Endodermal cell (in vitro differentiated cells): ENCODE results near the gene OCEL1. TPM values are rescaled to one million over a fixed set of nuclear protein-coding genes. Genes with fewer than 3 reads are reported as not detected.

ENCODE experiments used
- DNase-seq: peaks from one replicate; pipeline ENCODE4 v3.0.0-alpha.2; 2017
- H3K27ac ChIP-seq: 2 replicates; pipeline ENCODE4 v1.5.1; 2013; ENCODE audit warnings: mild to moderate bottlenecking, low read depth, low read length, moderate library complexity
- H3K27me3 ChIP-seq: 2 replicates; pipeline ENCODE4 v1.6.1; 2013; ENCODE audit warnings: mild to moderate bottlenecking, low read length, moderate library complexity; ENCODE audit not compliant: insufficient read depth, control insufficient read depth, poor library complexity, severe bottlenecking
- H3K36me3 ChIP-seq: 2 replicates; pipeline ENCODE4 v1.7.0; 2013; ENCODE audit warnings: mild to moderate bottlenecking, low read length, moderate library complexity; ENCODE audit not compliant: control insufficient read depth, insufficient read depth
- H3K4me1 ChIP-seq: one replicate; pipeline ENCODE4 v1.7.0; 2013; ENCODE audit warnings: low read length; ENCODE audit not compliant: control insufficient read depth, insufficient read depth
- H3K4me3 ChIP-seq: 2 replicates; pipeline ENCODE4 v1.5.1; 2013; ENCODE audit warnings: mild to moderate bottlenecking, low read length, moderate library complexity
- H3K9ac ChIP-seq: 2 replicates; pipeline ENCODE4 v1.6.1; 2013; ENCODE audit warnings: mild to moderate bottlenecking, low read length, moderate library complexity; ENCODE audit not compliant: poor library complexity, severe bottlenecking; ENCODE audit errors: extremely low read depth
- H3K9me3 ChIP-seq: 2 replicates; pipeline ENCODE4 v1.6.1; 2013; ENCODE audit warnings: mild to moderate bottlenecking, low read length, moderate library complexity; ENCODE audit not compliant: control insufficient read depth
- H3K27ac Mint-ChIP-seq: 2 replicates; pipeline ENCODE4 v1.8.0; 2020; ENCODE audit warnings: mixed read lengths
- H3K27me3 Mint-ChIP-seq: 2 replicates; pipeline ENCODE4 v1.8.0; 2021; ENCODE audit warnings: mild to moderate bottlenecking, mixed read lengths; ENCODE audit not compliant: insufficient read depth
- H3K36me3 Mint-ChIP-seq: 2 replicates; pipeline ENCODE4 v1.8.0; 2020; ENCODE audit warnings: low read depth, mixed read lengths
- H3K4me1 Mint-ChIP-seq: 2 replicates; pipeline ENCODE4 v1.8.0; 2020; ENCODE audit warnings: mixed read lengths
- H3K4me3 Mint-ChIP-seq: 2 replicates; pipeline ENCODE4 v1.8.0; 2020; ENCODE audit warnings: mild to moderate bottlenecking, moderate library complexity, mixed read lengths
- H3K9me3 Mint-ChIP-seq: 2 replicates; pipeline ENCODE4 v1.8.0; 2020; ENCODE audit warnings: mild to moderate bottlenecking, mixed read lengths
- WGBS, 2 experiments: methylation state at CpG; one replicate each; pipeline versions ENCODE4 v1.1.5 to v1.1.7; 2013; ENCODE audit warnings: missing lambda C conversion rate in 2 of 2, mixed read lengths in 1 of 2; ENCODE audit not compliant: insufficient coverage in 1 of 2, insufficient read length in 1 of 2; 5-methylcytosine and 5-hydroxymethylcytosine counted together
- total RNA-seq, 2 donors: library from RNA; stranded (reverse); fragmentation: NEBNext Ultra II Directional in 1 of 2; extraction: Animal tissue kit (Norgen Biotek cat#: 25700) in 1 of 2; gene quantifications; 2 replicates in 1 of 2; 3 replicates in 1 of 2; pipeline ENCODE4 v1.2.1, GENCODE V29; 2021
- TF ChIP-seq, protein P1 (sequence below): fragments of 200-600 bp; sonication (generic); conservative IDR thresholded peaks from 2 replicates; pipeline ENCODE4 v1.5.0; 2021; ENCODE audit warnings: antibody characterized with exemption, mild to moderate bottlenecking

Gene OCEL1
- total RNA-seq, 2 donors from 2014 or later = 23.1 to 29.1 TPM

DNA sequence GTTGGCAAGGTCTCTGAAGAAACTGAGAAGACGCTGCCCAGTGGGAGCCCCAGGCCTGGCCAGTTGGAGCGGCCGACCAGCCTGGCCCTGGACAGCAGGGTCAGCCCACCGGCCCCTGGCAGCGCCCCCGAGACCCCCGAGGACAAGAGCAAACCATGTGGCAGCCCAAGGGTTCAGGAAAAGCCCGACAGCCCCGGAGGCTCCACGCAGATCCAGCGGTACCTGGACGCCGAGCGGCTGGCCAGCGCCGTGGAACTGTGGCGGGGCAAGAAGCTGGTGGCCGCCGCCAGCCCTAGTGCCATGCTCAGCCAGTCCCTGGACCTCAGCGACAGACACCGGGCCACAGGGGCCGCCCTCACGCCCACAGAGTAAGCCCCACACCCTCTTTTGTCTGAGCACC, 30.9 kb upstream of the OCEL1 start:
- no peaks in the 10 kb centered on the region for H3K4me1 Mint-ChIP-seq
- no peak overlapping the region for H3K27ac Mint-ChIP-seq
- peaks cover 60% of the 10 kb centered on the region for H3K36me3 Mint-ChIP-seq
- TF ChIP-seq, protein P1, sequence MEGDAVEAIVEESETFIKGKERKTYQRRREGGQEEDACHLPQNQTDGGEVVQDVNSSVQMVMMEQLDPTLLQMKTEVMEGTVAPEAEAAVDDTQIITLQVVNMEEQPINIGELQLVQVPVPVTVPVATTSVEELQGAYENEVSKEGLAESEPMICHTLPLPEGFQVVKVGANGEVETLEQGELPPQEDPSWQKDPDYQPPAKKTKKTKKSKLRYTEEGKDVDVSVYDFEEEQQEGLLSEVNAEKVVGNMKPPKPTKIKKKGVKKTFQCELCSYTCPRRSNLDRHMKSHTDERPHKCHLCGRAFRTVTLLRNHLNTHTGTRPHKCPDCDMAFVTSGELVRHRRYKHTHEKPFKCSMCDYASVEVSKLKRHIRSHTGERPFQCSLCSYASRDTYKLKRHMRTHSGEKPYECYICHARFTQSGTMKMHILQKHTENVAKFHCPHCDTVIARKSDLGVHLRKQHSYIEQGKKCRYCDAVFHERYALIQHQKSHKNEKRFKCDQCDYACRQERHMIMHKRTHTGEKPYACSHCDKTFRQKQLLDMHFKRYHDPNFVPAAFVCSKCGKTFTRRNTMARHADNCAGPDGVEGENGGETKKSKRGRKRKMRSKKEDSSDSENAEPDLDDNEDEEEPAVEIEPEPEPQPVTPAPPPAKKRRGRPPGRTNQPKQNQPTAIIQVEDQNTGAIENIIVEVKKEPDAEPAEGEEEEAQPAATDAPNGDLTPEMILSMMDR = no peak
- 98% methylated on average over 13 to 23 of the region's 23 CpGs for WGBS, 2 experiments
- Histone ChIP-seq H3K27ac (no peak overlapping the region), H3K9ac (no peak overlapping the region), H3K4me1 (no peaks in the 10 kb centered on the region), H3K36me3 (peaks cover 39% of the 10 kb centered on the region), H3K27me3 (no peaks in the 10 kb centered on the region), H3K9me3 (no peaks in the 10 kb centered on the region), H3K4me3 (no peak overlapping the region)
- H3K27me3 Mint-ChIP-seq = no peaks in the 10 kb centered on the region
- H3K4me3 Mint-ChIP-seq = no peak overlapping the region
- H3K9me3 Mint-ChIP-seq = no peaks in the 10 kb centered on the region
- DNase-seq = no peak

DNA sequence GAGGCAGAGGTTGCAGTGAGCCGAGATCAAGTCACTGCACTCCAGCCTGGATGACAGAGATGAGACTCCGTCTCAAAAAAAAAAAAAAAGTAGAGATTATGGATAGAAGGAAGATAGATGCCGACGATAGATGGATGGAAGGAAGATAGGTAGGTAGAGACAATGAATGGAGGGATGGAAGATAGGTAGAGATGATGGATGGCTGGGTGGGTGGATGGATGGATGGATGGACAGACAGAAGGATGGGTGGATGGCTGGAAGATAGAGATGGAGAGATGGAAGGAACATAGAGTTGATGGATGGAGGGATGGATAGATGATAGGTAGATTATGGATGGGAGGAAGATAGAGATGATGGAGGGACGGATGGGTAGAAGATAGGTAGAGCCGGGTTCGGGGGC, 29.4 kb upstream of the OCEL1 start:
- Histone ChIP-seq H3K27me3 (no peaks in the 10 kb centered on the region), H3K9me3 (no peaks in the 10 kb centered on the region), H3K27ac (no peak overlapping the region), H3K4me3 (no peak overlapping the region), H3K36me3 (peaks cover 40% of the 10 kb centered on the region), H3K9ac (no peak overlapping the region), H3K4me1 (no peaks in the 10 kb centered on the region)
- WGBS, 2 experiments = 93 to 96% methylated on average over 7 of the region's 7 CpGs
- no peak overlapping the region for H3K27ac Mint-ChIP-seq
- no peaks in the 10 kb centered on the region for H3K9me3 Mint-ChIP-seq
- H3K36me3 Mint-ChIP-seq = peaks cover 63% of the 10 kb centered on the region
- TF ChIP-seq, protein P1 = no peak
- H3K4me1 Mint-ChIP-seq = no peaks in the 10 kb centered on the region
- H3K4me3 Mint-ChIP-seq = no peak overlapping the region
- no peak for DNase-seq
- H3K27me3 Mint-ChIP-seq = no peaks in the 10 kb centered on the region

DNA sequence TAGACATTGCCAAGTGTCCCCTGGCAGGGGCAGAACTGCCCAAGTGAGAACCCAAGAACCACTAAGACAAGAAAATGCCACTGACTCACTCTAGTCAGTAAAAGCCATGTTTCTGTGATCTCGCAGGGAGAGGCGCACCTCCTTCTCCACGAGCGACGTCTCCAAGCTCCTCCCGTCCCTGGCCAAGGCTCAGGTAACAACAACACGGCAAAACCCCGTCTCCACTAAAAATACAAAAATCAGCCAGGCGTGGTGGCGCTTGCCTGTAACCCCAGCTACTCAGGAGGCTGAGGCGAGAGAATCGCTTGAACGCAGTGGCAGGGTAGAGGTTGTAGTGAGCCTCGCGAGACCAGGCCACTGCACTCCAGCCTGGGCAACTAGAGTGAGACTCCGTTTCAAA, 28.4 kb upstream of the OCEL1 start:
- Mint-ChIP-seq H3K27me3 (no peaks in the 10 kb centered on the region), H3K36me3 (peaks cover 72% of the 10 kb centered on the region), H3K4me1 (no peaks in the 10 kb centered on the region), H3K9me3 (no peaks in the 10 kb centered on the region), H3K27ac (no peak overlapping the region), H3K4me3 (no peak overlapping the region)
- no peak for DNase-seq
- peaks cover 50% of the 10 kb centered on the region for H3K36me3 ChIP-seq
- no peak overlapping the region for H3K4me3 ChIP-seq
- H3K27me3 ChIP-seq = no peaks in the 10 kb centered on the region
- no peak overlapping the region for H3K27ac ChIP-seq
- no peaks in the 10 kb centered on the region for H3K9me3 ChIP-seq
- no peak overlapping the region for H3K9ac ChIP-seq
- WGBS, 2 experiments = 93 to 96% methylated on average over 12 to 16 of the region's 16 CpGs
- TF ChIP-seq, protein P1 = no peak
- H3K4me1 ChIP-seq = no peaks in the 10 kb centered on the region
